Measurements from ENCODE around the gene MCMBP. TPM values are rescaled to one million over a fixed set of nuclear protein-coding genes. Genes with fewer than 3 reads are reported as not detected.

MCMBP gene
- total and polyA plus RNA-seq, 2 donors (not counting 1 experiment from before 2014, with no cell fraction given) = 27.1 to 36.0 TPM

DNA sequence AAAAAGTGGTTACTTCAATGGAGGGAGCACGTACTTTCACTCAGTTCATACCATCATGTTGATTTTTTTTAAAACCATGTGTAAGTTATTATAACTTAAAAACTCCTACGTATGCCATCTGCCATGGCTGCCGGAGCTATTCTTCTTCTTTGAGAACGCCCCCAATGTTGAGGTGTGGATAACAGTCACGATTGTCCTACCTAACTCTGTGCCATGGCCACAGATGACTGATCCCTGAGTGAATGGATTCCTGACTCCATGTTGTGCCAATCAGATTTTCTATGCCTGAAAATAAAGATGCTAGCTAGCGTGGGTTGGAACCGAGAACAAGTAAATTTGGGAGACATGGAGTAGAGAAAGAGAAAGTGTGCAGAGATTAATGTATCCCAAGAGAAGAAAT, 5.3 kb downstream of the MCMBP start:
- H3K4me2 ChIP-seq (replicated peaks; ENCODE audit: low read depth, low read length, poor library complexity, severe bottlenecking) = no peak overlapping the region
- H4K20me1 ChIP-seq (ENCODE audit: control insufficient read depth, insufficient read depth, low read length, poor library complexity, severe bottlenecking) = peaks cover 65% of the 10 kb centered on the region
- H3K4me3 Mint-ChIP-seq = no peak overlapping the region
- no peak overlapping the region for H3K27ac ChIP-seq (ENCODE audit: low read length in 2 of 2)
- ChIA-PET CTCF (interaction anchor here (0.6 to 1.4 kb wide), 4 partner anchors 8 to 181 kb away, joined by 3 to 5 read pairs (median 3); no protein-coding TSS in a partner anchor), POLR2A (interaction anchor here (0.5 kb wide), 1 partner anchor 48 kb away, joined by 3 read pairs; no protein-coding TSS in a partner anchor)
- H3K27me3 ChIP-seq (replicated peaks in 1 of 4; ENCODE audit: control extremely low read depth in 1 of 4, control insufficient read depth in 3 of 4, insufficient read depth in 4 of 4, low read length in 3 of 4) = no peaks in the 10 kb centered on the region
- peaks cover 1 to 8% (median 3%) of the 10 kb centered on the region in 3 donors for H3K9me3 ChIP-seq (ENCODE audit: control extremely low read depth in 1 of 3, control insufficient read depth in 2 of 3, insufficient read depth in 1 of 3, low read length in 2 of 3)
- peaks cover 100% of the 10 kb centered on the region for H3K79me2 ChIP-seq (ENCODE audit: control insufficient read depth, insufficient read depth, low read length)
- H3K27me3 Mint-ChIP-seq = no peaks in the 10 kb centered on the region
- peaks cover 0 to 4% of the 10 kb centered on the region in 2 experiments for H3K36me3 ChIP-seq (replicated peaks in 1 of 2; ENCODE audit: control extremely low read depth in 1 of 2, control insufficient read depth in 1 of 2, extremely low read depth in 1 of 2, insufficient read depth in 2 of 2, low read length in 1 of 2)
- TF ChIP-seq, protein P1, sequence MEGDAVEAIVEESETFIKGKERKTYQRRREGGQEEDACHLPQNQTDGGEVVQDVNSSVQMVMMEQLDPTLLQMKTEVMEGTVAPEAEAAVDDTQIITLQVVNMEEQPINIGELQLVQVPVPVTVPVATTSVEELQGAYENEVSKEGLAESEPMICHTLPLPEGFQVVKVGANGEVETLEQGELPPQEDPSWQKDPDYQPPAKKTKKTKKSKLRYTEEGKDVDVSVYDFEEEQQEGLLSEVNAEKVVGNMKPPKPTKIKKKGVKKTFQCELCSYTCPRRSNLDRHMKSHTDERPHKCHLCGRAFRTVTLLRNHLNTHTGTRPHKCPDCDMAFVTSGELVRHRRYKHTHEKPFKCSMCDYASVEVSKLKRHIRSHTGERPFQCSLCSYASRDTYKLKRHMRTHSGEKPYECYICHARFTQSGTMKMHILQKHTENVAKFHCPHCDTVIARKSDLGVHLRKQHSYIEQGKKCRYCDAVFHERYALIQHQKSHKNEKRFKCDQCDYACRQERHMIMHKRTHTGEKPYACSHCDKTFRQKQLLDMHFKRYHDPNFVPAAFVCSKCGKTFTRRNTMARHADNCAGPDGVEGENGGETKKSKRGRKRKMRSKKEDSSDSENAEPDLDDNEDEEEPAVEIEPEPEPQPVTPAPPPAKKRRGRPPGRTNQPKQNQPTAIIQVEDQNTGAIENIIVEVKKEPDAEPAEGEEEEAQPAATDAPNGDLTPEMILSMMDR (IDR thresholded peaks at IDR 0.05) = no peak
- H2AFZ ChIP-seq (ENCODE audit: insufficient read depth, low read depth, low read length, poor library complexity, severe bottlenecking) = no peak overlapping the region
- 94% methylated on average over 6 of the region's 7 CpGs for WGBS (ENCODE audit: insufficient coverage)
- H3K4me1 Mint-ChIP-seq = peaks cover 41% of the 10 kb centered on the region
- intact Hi-C loops (cut with micrococcal nuclease) = no loop called here
- ATAC-seq (ENCODE audit: low read depth) (no peak), DNase-seq (no peak)
- H3K9me3 Mint-ChIP-seq (ENCODE audit: insufficient read depth) = peaks cover 3% of the 10 kb centered on the region
- H3K4me3 ChIP-seq (ENCODE audit: control extremely low read depth in 1 of 5, extremely low read depth in 1 of 5, insufficient read depth in 1 of 5, low read depth in 2 of 5, low read length in 4 of 5) = no peak overlapping the region
- H3K27ac Mint-ChIP-seq = no peak overlapping the region
- H3K4me1 ChIP-seq (ENCODE audit: control insufficient read depth in 2 of 2, insufficient read depth in 2 of 2, low read length in 2 of 2) = peaks cover 14 to 16% of the 10 kb centered on the region in 2 donors
- no peak overlapping the region for H3K9ac ChIP-seq (ENCODE audit: low read length)

DNA sequence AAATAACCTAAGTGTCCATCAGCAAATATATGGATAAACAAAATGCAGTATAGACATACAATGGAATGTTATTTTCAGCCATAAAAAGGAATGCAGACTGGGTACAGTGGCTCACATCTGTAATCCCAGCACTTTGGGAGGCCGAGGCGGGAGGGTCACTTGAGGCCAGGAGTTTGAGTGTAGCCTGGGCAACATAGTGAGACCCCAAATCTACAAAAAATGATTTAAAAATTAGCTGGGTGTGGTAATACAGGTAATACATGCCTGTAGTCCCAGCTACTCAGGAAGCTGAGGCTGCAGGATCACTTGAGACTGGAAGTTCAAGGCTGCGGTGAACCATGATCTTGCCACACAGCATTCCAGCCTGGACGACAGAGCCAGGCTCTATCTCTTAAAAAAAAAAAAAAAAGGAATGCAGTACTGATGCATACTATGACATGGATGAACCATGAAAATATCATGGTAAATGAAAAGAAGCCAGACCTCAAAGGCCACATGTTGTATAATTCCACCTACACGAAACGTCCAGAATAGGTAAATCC, 6.9 kb downstream of the MCMBP start:
- Mint-ChIP-seq H3K9me3 (ENCODE audit: insufficient read depth) (peaks cover 3% of the 10 kb centered on the region), H3K4me1 (peaks cover 40% of the 10 kb centered on the region), H3K4me3 (no peak overlapping the region), H3K27ac (no peak overlapping the region), H3K27me3 (no peaks in the 10 kb centered on the region)
- peaks cover 1 to 8% (median 3%) of the 10 kb centered on the region in 3 donors for H3K9me3 ChIP-seq (ENCODE audit: control extremely low read depth in 1 of 3, control insufficient read depth in 2 of 3, insufficient read depth in 1 of 3, low read length in 2 of 3)
- H3K36me3 ChIP-seq (replicated peaks in 1 of 2; ENCODE audit: control extremely low read depth in 1 of 2, control insufficient read depth in 1 of 2, extremely low read depth in 1 of 2, insufficient read depth in 2 of 2, low read length in 1 of 2) = peaks cover 0 to 4% of the 10 kb centered on the region in 2 experiments
- ATAC-seq (ENCODE audit: low read depth) (no peak), DNase-seq (no peak)
- no peak overlapping the region for H2AFZ ChIP-seq (ENCODE audit: insufficient read depth, low read depth, low read length, poor library complexity, severe bottlenecking)
- H3K27me3 ChIP-seq (replicated peaks in 1 of 4; ENCODE audit: control extremely low read depth in 1 of 4, control insufficient read depth in 3 of 4, insufficient read depth in 4 of 4, low read length in 3 of 4) = no peaks in the 10 kb centered on the region
- peaks cover 100% of the 10 kb centered on the region for H3K79me2 ChIP-seq (ENCODE audit: control insufficient read depth, insufficient read depth, low read length)
- H3K27ac ChIP-seq (ENCODE audit: low read length in 2 of 2) = no peak overlapping the region
- CTCF ChIA-PET = no interaction called here
- peaks cover 4 to 9% of the 10 kb centered on the region in 2 donors for H3K4me1 ChIP-seq (ENCODE audit: control insufficient read depth in 2 of 2, insufficient read depth in 2 of 2, low read length in 2 of 2)
- TF ChIP-seq, protein P1 (IDR thresholded peaks at IDR 0.05) = no peak
- TF ChIP-seq EZH2 (IDR thresholded peaks at IDR 0.05; ENCODE audit: borderline replicate concordance, insufficient read depth, low read depth, low read length, poor library complexity, severe bottlenecking) = no peak
- H4K20me1 ChIP-seq (ENCODE audit: control insufficient read depth, insufficient read depth, low read length, poor library complexity, severe bottlenecking) = peaks cover 67% of the 10 kb centered on the region
- no peak overlapping the region for H3K4me3 ChIP-seq (ENCODE audit: control extremely low read depth in 1 of 5, extremely low read depth in 1 of 5, insufficient read depth in 1 of 5, low read depth in 2 of 5, low read length in 4 of 5)
- POLR2A ChIA-PET = no interaction called here
- no peak overlapping the region for H3K4me2 ChIP-seq (replicated peaks; ENCODE audit: low read depth, low read length, poor library complexity, severe bottlenecking)
- no peak overlapping the region for H3K9ac ChIP-seq (ENCODE audit: low read length)
- intact Hi-C loops (cut with micrococcal nuclease) = no loop called here
- WGBS (ENCODE audit: insufficient coverage) = 96% methylated on average over 4 of the region's 6 CpGs

Measured in B cell (primary cell).